Fibroblast of skin of back (primary cell): ENCODE results near the gene MARK1.
"Not testable (repeated sequence)": the region's sequence is repeated elsewhere in the genome, so short reads cannot be mapped to it uniquely, and the experiment has no call there.

Experiments
- DNase-seq: peaks from one replicate; pipeline ENCODE4 v3.0.0-alpha.2; 2013

MARK1 gene

GRCh38 chr1:220628431-220628830 is 100.5 kb downstream of the MARK1 start:
- no peak for DNase-seq

DNA sequence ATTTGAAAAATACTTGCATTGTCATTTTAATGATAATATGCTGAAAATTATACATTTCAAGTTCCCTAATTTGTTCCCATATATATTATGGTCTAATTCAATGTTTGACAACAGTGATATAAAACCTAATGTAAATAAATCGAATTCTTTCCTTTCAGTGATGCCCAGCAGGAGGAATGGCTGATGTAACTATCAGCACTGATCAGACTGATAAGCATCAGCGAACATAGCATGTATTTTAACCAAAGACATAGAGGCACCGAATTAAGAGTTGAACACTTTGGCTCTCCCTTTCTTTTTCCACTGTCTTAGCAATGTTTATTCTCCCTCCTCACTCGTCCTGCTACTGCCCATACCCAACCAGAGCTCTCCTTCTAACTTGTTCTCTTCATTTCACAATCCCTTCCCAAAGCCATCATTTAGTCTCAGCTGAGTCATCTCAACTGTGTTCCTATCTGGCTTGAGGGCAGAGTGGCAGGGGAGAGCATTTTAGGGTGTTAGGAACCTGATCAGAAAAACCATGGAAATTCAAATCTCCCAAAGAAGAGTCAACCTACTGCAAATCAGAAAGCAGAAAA is 103.4 kb downstream of the MARK1 start:
- no peak for DNase-seq

- DNase-seq: no peak
These were observed 109.8 kb downstream of the MARK1 start for GRCh38 chr1:220637759-220638158.

- DNase-seq: no peak
These were observed 114.3 kb downstream of the MARK1 start for GRCh38 chr1:220642285-220642684.

DNA sequence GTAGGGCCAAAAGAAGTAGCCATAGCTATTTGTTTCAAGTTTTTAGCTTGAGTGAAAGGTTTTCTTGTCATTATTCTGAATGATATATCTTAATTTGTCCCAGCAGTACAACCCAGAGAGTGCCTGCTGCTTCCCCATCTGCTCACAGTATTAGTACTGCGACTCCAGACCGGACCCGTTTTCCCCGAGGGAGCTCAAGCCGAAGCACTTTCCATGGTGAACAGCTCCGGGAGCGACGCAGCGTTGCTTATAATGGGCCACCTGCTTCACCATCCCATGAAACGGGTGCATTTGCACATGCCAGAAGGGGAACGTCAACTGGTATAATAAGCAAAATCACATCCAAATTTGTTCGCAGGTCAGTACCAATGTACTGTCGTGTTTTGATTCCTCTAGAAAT is 125.1 kb downstream of the MARK1 start:
- no peak for DNase-seq

DNA sequence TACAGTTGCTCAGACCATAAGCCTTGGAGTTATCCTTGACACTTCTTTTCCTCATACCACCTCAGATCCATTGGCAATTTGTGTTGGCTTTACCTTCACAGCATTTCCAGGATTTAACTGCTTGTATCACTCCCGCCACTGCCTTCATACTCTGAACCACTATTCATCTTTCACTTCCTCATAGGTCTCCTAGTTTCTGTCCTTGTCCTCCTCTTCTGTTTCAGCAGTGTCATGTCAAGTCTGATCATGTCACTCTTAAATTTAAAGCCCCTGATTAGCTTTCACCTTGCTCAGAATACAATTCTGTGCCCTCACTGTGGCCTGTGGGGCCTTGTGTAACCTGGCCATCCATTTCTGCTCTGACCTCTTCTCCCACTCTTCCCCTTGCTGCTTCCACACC is 127.6 kb downstream of the MARK1 start:
- DNase-seq: no peak

GRCh38 chr1:220655961-220656740 is 128.2 kb downstream of the MARK1 start:
- no peak for DNase-seq

- DNase-seq: no peak
These were observed 138.4 kb downstream of the MARK1 start for GRCh38 chr1:220666349-220666748.

DNA sequence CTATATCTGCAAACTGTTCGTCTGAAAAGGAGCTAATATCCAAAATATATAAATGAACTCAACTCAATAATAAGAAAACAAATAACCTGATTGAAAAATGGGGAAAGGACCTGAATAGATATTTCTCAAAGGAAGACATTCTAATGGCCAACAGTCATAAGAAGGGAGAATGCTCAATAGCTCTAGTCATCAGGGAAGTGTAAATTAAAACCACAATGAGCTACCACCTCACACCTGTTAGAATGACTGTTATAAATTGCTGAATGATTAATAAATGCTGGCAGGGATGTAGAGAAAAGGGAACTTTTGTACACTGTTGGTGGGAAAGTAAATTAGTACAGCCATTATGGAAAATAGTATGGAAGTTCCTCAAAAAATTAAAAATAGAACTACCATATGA is 141.1 kb downstream of the MARK1 start:
- no peak for DNase-seq

DNA sequence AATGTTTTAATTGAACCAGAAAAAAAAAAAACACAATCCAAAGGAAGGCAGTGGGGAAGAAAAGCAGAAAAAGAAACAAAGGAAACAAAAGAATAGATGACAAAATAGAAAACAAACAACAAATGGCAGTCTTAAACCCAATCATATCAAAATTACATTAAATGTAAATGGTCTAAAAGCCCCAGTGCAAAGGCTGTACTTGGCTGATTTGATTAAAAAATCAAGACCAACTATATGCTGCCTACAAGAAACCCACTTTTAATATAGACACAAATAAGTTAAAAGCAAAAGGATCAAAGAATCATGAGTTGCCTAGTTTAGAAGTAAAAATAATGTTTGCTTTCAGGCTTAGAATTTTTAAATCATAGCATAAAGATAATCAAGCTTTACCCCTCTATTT is 142.4 kb downstream of the MARK1 start:
- DNase-seq: no peak

DNA sequence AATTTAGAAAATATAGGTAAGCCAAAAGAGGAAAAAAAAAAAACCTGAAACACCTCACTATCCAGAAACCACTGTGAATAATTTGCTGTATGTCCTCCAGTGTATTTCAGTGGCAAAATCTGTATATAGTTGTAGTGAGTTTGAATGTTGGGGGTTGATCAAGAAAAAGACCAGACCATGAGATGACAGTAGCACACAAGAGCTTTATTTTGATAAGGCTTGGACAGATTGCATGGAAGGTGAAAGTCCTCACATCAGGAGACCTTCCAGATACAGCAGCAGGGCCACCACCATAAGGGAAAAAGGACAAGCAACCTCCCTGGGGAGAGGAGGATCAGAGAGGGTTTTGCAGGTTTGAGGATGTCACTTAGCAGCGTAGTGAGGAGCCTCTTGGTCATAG is 146.0 kb downstream of the MARK1 start:
- no peak for DNase-seq

DNA sequence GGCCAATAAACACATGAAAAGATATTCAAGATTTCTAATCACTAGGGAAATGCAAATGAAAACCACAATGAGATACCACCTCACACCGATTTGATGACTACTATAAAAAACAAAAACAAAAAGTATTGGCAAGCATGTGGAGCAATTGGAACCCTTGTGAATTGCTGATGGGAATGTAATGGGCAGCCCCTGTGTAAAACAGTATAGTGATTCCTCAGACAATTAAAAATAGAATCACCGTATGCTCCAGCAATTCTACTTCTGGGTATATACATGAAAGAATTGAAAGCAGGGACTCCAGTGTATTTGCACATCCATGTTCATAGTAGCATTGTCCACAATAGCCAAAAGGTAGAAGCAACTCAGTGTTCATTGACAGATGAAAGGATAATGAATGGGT is 149.3 kb downstream of the MARK1 start:
- no peak for DNase-seq

GRCh38 chr1:220680085-220680687 is 152.2 kb downstream of the MARK1 start:
- DNase-seq: peak; percentile 35

GRCh38 chr1:220681220-220681880 is 153.4 kb downstream of the MARK1 start:
- DNase-seq: no peak

GRCh38 chr1:220682901-220683576 is 155.1 kb downstream of the MARK1 start:
- DNase-seq: no peak

DNA sequence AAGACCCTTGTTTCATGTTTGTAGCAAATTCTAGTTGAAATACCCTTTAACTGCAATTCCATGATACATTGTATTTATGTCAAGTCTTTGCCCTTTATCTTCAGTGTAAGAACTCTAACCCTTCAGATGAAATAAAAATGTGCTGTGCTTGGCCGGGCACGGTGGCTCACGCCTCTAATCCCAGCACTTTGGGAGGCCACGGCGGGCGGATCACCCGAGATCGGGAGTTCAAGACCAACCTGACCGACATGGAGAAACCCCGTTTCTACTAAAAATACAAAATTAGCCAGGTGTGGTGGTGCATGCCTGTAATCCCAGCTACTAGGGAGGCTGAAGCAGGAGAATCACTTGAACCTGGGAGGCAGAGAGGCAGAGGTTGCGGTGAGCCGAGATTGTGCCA is 155.8 kb downstream of the MARK1 start:
- DNase-seq: not testable (repeated sequence)

DNA sequence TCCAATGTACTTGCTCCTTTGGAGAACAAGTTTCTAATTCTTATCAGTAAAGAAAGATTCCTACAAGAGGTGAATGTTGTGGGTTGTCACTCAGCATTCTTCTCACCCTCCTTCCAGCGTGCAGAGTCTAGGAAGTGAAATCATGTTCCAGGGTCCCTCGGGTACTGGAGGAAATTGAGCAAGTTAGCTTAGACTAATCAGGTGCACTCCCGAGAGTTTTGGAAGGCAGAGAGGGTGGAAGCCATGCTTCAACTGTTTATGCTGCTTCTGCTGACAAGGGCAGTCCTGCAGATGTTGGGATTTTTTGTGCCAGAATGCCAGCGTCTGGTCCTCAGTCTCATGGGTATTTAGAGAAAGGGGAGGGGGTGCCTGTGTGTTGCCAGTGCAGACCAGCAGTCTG is 157.0 kb downstream of the MARK1 start:
- no peak for DNase-seq

- DNase-seq: no peak
These were observed 157.9 kb downstream of the MARK1 start for GRCh38 chr1:220685879-220686278.

DNA sequence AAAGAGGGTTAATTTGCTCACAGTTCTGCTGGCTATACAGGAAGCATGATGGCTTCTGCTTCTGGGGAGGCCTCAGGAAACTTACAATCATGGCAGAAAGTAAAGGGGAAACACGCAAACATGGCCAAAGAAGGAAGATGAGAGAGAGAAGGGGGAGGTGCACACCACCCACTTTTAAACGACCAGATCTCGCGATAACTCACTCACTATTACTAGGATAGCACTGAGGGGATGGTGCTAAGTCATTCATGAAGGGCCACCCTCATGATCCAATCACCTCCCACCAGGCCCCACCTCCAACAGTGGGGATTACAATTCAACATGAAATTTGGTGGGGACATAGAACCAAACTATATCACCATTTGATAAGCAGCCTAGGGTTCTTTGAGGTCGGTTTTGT is 159.9 kb downstream of the MARK1 start:
- no peak for DNase-seq

GRCh38 chr1:220689666-220690065 is 161.7 kb downstream of the MARK1 start:
- DNase-seq: no peak

GRCh38 chr1:220690140-220691052 is 162.5 kb downstream of the MARK1 start, which contains the start of gene C1orf115:
Gene C1orf115 (plus strand): TSS chr1:220690363. CDS start chr1:220690403, 40 bp downstream.
- DNase-seq: peak; percentile 40
